DLD1 (cell line): ENCODE data around the gene GRID1.

Experiments
- in situ Hi-C: cut with HindIII; loops from 2 replicates; pipeline ENCODE4 v1.10.0; 2017; ENCODE audit warnings: low sequenced_read_pairs

GRID1 gene

DNA sequence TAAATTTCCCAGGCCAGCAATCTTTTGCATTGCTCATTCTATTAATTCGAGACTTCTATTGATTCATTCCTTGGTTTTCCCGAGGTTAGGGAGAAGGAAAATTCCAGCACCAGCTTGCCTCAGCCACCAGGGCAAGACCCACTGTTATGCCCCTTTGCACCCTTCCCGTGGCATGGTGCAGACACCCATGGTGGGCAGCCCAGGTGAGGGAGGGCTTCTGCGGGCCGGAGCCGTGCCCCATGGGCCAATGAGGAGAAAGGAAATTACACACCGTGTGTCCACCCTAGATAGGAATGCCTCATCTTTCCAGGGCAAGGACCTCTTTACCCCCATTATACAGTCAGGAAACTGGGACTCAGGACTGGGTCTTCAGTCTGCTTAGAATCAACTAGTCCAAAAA, 4.5 kb upstream of the GRID1 start:
- in situ Hi-C loops = no loop called here

- in situ Hi-C loops = no loop called here
Measured at GRCh38 chr10:86370006-86370585, 3.5 kb upstream of the GRID1 start.

GRCh38 chr10:86368987-86369386, 2.4 kb upstream of the GRID1 start:
- in situ Hi-C loops = no loop called here

DNA sequence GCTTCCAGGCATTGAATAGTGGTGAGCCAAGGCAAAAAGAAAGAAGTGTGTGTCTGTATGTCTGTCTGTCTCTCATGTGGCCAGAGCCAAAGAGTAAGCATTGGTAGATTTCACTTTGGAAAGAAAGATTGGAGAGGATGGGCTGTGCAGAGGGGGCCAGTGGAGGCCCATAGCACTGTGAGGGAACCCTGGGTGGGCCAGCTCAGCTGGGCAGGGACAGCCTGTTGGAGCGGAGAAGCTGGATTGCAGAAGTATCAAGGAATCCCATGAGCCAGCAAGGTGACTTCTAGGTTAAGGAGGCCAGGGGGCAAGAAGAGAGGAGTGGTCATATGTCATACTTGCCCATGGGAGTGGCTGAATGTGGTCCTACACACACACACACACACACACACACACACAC, 1.5 kb upstream of the GRID1 start:
- in situ Hi-C loops = no loop called here

DNA sequence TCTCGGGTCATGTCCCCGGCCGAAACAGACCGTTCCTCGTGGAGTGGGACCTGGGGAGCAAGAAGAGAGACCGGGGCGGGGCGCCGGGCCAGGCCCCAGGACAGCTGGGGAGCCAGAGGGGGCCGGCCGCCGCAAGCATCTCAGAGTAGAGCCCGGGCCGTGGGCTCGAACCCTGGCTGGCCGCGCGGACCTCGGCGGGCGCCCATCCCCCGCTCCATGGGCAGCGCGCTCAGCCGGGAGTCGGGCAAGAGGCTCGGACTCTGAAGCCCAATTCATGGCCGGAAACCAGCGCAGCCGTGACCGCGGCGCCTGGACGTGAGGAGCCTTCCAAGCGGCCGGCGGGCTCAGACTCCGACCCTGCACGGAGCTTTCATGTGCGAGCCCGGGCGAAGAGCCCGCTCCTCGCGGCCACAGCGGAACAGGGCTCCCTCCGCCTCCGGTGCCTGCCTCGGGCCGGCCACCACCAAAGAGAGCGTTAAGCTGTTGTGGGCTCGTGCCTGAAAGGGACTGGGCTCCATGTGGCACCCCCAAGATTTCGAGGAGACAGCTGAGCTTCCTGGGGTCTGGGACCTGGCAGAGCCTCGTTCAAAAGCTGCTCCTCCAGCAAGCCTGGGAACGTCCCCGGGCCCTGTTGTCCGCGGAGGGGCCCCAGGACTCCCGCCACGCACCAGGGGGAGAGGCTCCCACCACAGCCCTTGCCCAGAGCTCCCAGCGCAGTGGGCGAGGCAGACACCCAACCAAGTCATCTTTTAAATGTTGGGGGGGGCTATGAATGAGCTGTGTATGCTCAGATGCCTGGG, 757 bp upstream of the GRID1 start:
- in situ Hi-C loops = no loop called here

GRCh38 chr10:86366902-86367151, 232 bp upstream of the GRID1 start:
- in situ Hi-C loops = no loop called here

DNA sequence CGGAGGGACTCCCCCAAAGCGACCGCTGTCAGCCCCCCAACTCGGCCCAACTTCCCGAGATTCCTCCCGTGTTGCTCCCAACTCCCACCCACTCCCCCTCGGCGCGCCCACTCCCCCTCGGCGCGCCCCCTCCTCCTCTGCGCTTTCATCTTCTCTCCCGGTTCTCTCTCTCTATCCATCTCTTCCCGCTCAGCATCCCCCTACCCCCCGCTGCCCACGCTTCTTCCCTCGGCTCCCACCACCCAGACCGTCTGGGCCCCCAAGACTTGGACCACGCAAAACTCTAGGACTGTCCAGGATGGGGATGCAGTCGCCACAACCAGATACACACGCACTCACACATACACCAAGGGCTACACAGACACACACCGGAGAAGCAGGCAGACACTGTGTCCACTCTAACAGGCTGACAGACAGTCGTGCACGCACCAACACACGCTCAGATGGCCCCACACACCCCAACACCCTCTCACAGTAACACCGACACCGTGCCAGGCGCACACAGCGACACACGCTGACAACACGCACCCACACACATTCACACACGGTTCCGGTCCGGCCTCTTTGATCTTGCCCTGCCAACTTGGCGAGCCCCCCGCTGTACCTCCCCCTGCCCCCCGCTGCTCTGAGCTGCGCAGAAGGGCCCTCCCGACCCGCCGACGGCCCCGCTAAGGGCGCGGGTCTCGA, 1.1 kb downstream of the GRID1 start:
- in situ Hi-C loops = no loop called here

GRCh38 chr10:86364491-86365345, 1.9 kb downstream of the GRID1 start:
- in situ Hi-C loops = no loop called here

DNA sequence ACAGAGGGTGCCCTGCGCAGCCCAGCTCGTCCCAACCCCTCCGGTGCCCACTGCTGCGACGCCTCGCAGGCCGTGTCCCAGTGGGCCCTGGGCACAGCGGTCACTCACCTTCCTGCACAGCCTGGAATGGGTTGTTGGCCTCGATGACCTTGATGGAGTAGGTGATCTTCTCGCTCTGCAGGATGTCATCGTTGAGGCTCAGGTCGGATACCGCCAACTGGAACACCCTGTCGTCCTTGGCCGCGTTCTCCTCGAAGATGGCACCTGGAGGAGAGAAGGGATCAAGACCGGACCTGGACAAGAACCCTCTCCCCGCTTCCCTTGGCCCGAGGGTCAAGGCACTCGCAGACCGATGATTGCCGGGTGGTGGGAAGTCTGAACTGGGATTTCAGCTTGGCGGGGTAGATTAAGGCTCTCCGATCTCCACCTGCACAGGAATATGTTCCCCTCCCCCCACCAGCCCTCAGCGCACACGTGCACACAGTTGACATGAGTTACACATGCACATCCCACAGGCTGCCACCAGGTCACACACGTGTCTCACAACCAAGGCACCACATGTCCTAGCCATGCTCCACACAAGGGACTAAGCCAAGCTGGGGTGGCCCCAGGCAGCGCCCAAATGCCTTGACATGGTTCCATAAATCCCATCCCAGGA, 2.6 kb downstream of the GRID1 start:
- in situ Hi-C loops = no loop called here

DNA sequence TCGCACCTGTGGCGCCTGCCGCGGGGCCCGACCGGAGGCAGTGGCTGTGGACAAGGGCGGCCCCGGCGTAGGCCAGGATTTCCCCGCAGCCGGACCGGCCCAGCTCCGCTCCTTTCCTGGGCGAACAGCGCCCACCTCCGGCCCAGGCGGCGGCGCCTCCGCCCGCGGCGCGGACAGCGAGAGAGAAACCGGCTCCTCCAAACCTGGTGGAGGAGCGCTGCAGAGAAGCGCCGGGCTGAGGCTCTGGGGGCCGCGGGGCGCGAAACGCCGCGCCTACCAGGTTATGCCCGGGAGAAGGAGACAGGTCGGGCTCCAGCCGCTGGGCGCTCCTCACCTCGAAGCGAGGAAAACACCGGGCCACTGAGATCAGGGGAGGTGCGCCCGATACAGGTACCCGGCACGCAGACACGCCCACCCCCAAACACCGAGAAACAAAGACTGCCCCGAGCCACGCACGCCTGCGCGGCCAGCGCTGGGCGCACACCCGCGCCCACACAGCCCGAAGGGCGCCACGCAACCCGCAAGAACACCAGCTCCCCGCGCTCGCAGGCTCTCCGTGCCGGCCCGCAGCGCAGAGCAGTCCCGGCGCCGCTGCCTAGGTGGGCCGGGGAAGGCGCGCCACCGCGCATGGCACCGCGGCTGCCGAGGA, 3.3 kb downstream of the GRID1 start:
- in situ Hi-C loops = no loop called here

GRCh38 chr10:86362586-86363183, 3.9 kb downstream of the GRID1 start:
- in situ Hi-C loops = no loop called here

DNA sequence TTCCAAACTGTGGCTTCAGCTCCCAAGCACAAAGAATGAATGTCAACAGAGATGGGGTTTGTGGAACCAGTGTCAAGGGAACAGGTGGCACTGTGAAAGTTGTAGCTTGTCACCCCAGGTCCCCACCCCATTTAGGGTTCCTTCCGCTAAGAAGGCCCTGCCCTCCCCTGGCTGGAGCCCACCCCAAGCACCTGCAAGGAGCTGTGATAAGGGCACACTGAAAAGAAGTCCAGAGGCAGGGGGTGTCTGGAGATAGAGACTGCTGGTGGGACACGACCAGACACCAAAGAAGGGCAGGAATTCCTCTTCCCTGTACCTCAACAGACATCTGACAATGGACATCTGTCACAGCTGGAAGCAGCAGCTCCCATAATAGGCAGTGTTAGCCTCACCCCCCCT, 4.5 kb downstream of the GRID1 start:
- in situ Hi-C loops = no loop called here

DNA sequence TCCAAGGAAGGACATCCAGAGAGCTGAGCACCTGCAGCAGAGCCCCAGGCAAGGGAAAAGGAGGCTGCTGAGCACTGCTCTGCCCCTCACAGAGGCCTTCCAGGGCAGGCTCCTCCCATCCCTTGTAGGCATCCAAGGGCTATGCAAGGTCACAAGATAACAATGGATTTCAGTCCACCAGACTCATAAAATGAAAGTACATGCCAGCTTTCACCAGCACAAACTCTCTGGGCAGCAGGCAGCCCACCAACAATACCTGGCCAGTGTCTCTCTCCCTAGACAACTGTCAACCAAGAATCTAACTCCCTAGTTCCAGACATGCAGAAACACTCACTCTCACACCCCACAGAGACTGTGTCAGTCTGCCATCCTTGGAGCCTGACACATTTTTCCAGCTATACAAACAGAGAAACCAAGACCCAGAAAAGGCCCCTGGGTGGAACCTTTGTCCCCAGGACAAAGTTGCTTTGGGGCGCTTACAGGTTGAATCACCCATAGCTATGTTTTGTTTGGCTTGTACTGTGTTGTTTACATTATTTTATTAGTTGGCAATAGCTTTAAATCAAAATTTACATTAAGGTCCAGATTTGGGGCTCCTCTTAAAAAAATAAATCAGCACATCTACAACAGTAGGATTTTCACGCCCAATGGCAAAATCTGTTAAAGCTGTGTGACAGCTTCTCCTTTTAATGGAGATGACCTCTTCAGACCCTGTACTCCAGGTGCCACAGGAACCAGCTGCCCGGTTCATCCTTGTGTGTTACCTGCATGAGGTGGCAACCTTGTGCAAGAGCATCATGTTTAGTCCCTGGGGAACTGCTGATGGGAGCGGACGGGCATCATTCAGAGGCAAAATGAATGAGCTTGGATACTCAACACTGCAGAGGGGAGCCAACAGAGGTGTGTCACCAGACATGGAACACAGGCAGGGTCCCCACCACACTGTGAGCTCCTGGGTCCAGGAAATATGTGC, 5.2 kb downstream of the GRID1 start:
- in situ Hi-C loops = no loop called here

GRCh38 chr10:86360657-86361056, 5.9 kb downstream of the GRID1 start:
- in situ Hi-C loops = no loop called here

DNA sequence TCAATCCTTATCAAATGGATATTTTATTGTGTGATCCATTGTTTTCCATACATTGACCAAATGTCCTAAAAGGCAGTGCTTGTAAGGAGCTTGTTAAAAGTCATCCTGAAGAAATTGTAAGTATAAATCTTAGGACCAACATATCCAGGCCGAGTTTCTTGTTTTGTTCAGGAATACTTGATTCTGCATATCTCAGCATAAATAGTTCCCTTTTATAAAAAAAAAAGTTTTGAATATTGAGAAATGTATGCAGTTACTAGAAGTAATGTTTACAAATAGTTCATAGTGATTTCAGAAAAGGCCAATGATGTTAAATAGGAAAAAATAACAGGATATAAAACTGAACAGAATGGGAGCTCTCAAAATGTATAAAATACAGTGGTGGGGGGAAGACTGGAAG, 6.6 kb downstream of the GRID1 start:
- in situ Hi-C loops = no loop called here

GRCh38 chr10:86359111-86359510, 7.5 kb downstream of the GRID1 start:
- in situ Hi-C loops = no loop called here

DNA sequence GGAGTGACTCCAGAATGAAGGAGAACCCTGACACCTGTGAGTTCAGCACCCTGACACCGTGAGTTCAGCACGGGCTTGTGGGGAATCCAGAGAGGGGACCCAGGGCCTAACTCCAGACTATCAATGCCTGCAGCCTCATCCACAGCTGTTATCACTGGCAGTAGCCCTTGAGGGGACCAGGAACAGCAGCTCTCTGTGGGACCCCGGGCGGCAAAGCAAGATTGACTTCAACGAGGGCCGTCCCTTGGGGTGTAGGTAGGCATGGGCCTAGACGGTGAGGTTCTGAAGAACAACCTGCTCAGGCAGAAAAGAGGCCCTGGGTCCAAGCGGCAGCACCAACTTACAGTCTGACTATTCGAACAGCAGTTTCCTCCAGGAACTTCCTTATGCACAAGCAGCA, 8.9 kb downstream of the GRID1 start:
- in situ Hi-C loops = no loop called here

DNA sequence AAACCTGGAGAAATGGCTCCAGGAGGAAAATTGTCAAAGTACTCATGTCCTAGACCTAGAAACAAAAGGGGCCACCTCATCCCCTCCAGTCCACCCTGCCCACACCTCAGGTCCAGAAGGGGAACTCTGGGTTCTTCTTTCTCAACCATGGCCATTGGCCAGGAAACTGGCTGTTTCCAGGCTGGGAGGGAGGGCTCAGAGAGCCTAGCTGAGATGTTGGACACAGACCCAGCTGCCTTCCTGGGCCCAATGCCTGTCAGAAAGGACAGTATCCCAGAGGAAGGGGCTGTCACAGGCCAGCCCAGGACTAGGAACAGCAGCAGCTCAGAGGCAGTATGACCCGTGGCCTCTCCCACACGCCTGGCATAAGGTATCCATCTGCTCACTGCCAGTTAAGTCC, 9.6 kb downstream of the GRID1 start:
- in situ Hi-C loops = no loop called here

GRCh38 chr10:86356296-86356695, 10.3 kb downstream of the GRID1 start:
- in situ Hi-C loops = no loop called here
